Tibial nerve (tissue), 4 donors: ENCODE results near the gene MYCL. TPM values are rescaled to one million over a fixed set of nuclear protein-coding genes. Genes with fewer than 3 reads are reported as not detected.

ENCODE experiments used
- DNase-seq, 2 donors: peaks; one replicate each; pipeline ENCODE4 v3.0.0-alpha.2; 2019; ENCODE audit warnings: low spot score in 2 of 2
- H3K27ac ChIP-seq, 4 donors: fragments of 200-600 bp; sonication (generic) in 3 of 4; one replicate each; pipeline ENCODE4 v1.5.1; 2017 to 2019; ENCODE audit warnings: mild to moderate bottlenecking in 1 of 4
- H3K27me3 ChIP-seq, 2 donors: fragments of 200-600 bp; sonication (generic) in 1 of 2; one replicate each; pipeline versions ENCODE4 v1.5.1 to v1.6.0; 2017 to 2019
- H3K36me3 ChIP-seq, 3 donors: fragments of 200-600 bp; sonication (generic); one replicate each; pipeline ENCODE4 v1.5.1; 2018 to 2019
- H3K4me1 ChIP-seq, 4 donors: fragments of 200-600 bp; sonication (generic) in 3 of 4; one replicate each; pipeline ENCODE4 v1.5.1; 2017 to 2019
- H3K4me3 ChIP-seq, 4 donors: fragments of 200-600 bp; sonication (generic) in 3 of 4; one replicate each; pipeline ENCODE4 v1.5.1; 2017 to 2019; ENCODE audit warnings: mild to moderate bottlenecking in 1 of 4, moderate library complexity in 1 of 4
- H3K9me3 ChIP-seq, 4 donors: fragments of 200-600 bp; sonication (generic) in 3 of 4; one replicate each; pipeline ENCODE4 v1.5.1; 2017 to 2019
- EP300 ChIP-seq, 2 donors: sonication (generic); formaldehyde crosslinking; IDR thresholded peaks; one replicate each; pipeline ENCODE4 v1.6.1; 2017; ENCODE audit warnings: antibody characterized with exemption in 2 of 2, mild to moderate bottlenecking in 1 of 2
- POLR2A ChIP-seq, 2 donors: fragments of 450-650 bp; IDR thresholded peaks; one replicate each; pipeline ENCODE4 v1.6.1; 2017; ENCODE audit warnings: antibody characterized with exemption in 2 of 2, mild to moderate bottlenecking in 2 of 2, moderate library complexity in 2 of 2
- WGBS, 2 donors: methylation state at CpG; one replicate each; pipeline ENCODE4 v1.1.5; 2018; 5-methylcytosine and 5-hydroxymethylcytosine counted together
- total RNA-seq, 4 donors: library from RNA; depleted of rRNA; stranded (reverse); fragments of >200 nt; gene quantifications; one replicate each; pipeline ENCODE4 v1.1.0, GENCODE V29; 2016
- TF ChIP-seq, protein P1 (sequence below), 5 experiments: fragments of 200-600 bp in 3 of 5; fragments of 450-650 bp in 2 of 5; sonication (generic) in 3 of 5; IDR thresholded peaks; one replicate each; pipeline ENCODE4 v1.5.1; 2016 to 2019; ENCODE audit warnings: antibody characterized with exemption in 5 of 5, mild to moderate bottlenecking in 3 of 5, moderate library complexity in 2 of 5

The MYCL gene
- total RNA-seq, 4 donors from 2014 or later: 0.30 to 1.8 (median 0.86) TPM

DNA sequence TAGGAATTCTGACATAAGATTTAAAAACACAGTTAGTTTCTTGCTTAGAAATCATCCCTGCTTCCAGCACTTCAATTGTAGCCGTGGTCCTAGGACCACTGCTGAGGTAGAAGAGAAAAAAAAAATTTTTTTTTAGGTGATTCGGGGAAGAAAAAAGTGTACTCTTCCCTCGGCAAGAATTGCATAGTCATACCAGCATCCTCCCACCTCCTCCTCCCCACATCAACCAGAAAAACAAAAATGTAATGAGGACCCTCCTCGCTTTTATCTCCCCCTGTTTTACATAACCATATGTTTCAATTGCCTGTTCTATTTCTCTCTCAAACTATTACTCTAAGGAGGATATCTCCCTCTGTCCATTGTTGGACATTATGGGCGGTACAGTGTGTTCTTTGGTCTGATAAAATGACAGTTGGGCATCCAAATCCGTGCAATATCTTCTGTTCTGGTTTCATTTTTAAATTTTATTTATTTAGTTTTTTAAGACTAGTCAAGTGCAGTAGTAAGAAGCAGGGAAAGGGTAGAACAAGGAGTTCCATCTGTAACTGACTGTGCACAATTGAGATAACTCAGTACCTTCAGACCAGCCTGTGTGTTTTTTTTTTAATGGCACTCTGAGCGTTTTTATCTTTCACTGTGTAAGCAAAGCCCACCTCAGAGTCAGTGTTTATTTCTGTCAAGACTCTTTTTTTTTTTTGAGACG lies 42.8 kb upstream of the MYCL start:
- Histone ChIP-seq H3K36me3 (no peaks in the 10 kb centered on the region), H3K4me3 (no peak overlapping the region), H3K27ac (no peak overlapping the region), H3K27me3 (no peaks in the 10 kb centered on the region), H3K4me1 (peaks cover 0 to 5% (median 0%) of the 10 kb centered on the region in 4 donors), H3K9me3 (no peaks in the 10 kb centered on the region)
- DNase-seq: no peak
- WGBS, 2 donors: 61 to 65% methylated on average over 8 of the region's 8 CpGs
- TF ChIP-seq POLR2A (IDR thresholded peaks at IDR 0.05) (no peak), EP300 (IDR thresholded peaks at IDR 0.05) (no peak)
- TF ChIP-seq, protein P1, sequence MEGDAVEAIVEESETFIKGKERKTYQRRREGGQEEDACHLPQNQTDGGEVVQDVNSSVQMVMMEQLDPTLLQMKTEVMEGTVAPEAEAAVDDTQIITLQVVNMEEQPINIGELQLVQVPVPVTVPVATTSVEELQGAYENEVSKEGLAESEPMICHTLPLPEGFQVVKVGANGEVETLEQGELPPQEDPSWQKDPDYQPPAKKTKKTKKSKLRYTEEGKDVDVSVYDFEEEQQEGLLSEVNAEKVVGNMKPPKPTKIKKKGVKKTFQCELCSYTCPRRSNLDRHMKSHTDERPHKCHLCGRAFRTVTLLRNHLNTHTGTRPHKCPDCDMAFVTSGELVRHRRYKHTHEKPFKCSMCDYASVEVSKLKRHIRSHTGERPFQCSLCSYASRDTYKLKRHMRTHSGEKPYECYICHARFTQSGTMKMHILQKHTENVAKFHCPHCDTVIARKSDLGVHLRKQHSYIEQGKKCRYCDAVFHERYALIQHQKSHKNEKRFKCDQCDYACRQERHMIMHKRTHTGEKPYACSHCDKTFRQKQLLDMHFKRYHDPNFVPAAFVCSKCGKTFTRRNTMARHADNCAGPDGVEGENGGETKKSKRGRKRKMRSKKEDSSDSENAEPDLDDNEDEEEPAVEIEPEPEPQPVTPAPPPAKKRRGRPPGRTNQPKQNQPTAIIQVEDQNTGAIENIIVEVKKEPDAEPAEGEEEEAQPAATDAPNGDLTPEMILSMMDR (IDR thresholded peaks at IDR 0.05): no peak

GRCh38 chr1:39943471-39944290 lies 42.0 kb upstream of the MYCL start:
- no peak for DNase-seq
- Histone ChIP-seq H3K36me3 (no peaks in the 10 kb centered on the region), H3K4me1 (peaks cover 0 to 5% (median 0%) of the 10 kb centered on the region in 4 donors), H3K9me3 (no peaks in the 10 kb centered on the region), H3K27me3 (no peaks in the 10 kb centered on the region), H3K27ac (no peak overlapping the region), H3K4me3 (no peak overlapping the region)
- 84 to 91% methylated on average over 14 of the region's 14 CpGs for WGBS, 2 donors
- TF ChIP-seq, protein P1 (IDR thresholded peaks at IDR 0.05): no peak
- no peak for TF ChIP-seq POLR2A (IDR thresholded peaks at IDR 0.05)
- no peak for TF ChIP-seq EP300 (IDR thresholded peaks at IDR 0.05)

DNA sequence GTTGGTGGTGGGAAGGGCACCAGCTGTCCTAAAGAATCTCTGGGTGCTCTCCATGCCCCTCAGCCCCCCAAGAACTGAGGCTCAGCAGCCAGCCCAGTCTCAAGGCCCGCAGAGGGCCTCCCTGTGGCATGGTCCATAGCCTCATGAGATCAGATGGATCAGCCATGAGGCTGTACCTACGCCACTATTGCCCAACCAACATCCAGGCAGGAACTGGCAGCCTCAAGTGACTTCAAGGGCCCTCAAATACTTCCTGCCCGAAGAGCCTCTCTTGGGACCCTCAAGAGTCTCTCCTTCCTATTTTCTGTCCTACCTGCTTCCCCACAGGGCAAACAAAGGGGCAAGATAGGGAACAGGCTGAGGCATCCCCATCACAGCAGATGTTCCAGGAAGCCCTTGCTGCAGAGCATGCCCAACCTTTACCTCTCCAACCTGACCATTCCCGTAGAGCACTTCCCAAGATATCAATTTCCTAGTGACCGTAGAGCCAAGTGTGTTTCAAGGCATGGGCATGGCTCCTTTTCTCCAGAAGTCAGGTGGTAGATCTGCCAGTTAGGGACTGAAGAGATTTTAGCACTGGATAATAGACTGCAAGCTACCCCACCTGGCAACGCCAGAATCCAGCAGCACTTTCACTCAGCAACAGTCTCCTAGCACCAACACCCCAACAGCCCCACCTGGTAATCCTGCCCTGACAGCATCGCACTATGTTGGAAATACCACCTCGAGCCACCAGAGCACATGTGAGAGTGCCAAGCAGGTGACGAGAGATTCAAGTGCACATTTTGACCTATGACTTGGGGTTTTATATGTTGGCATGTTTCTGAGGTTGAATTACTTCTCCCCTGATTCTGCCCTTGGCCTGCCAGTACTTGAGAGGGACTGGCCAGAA lies 39.5 kb upstream of the MYCL start:
- TF ChIP-seq, protein P1 (IDR thresholded peaks at IDR 0.05): no peak
- TF ChIP-seq EP300 (IDR thresholded peaks at IDR 0.05) (no peak), POLR2A (IDR thresholded peaks at IDR 0.05) (no peak)
- no peaks in the 10 kb centered on the region for H3K27me3 ChIP-seq
- no peak overlapping the region for H3K4me3 ChIP-seq
- H3K36me3 ChIP-seq: no peaks in the 10 kb centered on the region
- no peaks in the 10 kb centered on the region for H3K9me3 ChIP-seq
- 84 to 88% methylated on average over 8 to 9 of the region's 9 CpGs for WGBS, 2 donors
- H3K4me1 ChIP-seq: peaks cover 0 to 5% (median 0%) of the 10 kb centered on the region in 4 donors
- no peak for DNase-seq
- H3K27ac ChIP-seq: no peak overlapping the region

DNA sequence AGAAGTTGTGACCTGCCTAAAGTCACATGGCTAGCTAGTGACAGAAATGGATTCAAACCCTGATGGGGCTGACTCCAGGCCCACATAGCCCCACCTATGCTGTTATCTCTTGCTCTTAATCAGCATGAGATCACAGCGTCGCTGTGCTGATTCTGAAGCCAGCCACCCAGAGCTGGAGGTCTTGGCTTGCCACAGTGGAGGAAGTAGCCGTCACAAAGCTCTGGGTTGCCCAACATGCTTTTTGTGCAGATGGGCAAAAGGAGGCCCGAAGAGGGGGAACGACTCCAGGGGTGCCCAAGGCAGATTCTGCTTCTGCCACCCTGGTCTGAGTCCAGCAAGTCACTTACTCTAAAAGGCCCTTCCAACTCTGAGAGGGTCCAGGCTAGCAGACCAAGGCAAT lies 38.5 kb upstream of the MYCL start:
- H3K9me3 ChIP-seq: no peaks in the 10 kb centered on the region
- no peaks in the 10 kb centered on the region for H3K27me3 ChIP-seq
- H3K4me3 ChIP-seq: no peak overlapping the region
- H3K36me3 ChIP-seq: no peaks in the 10 kb centered on the region
- TF ChIP-seq EP300 (IDR thresholded peaks at IDR 0.05): no peak
- no peak for TF ChIP-seq POLR2A (IDR thresholded peaks at IDR 0.05)
- TF ChIP-seq, protein P1 (IDR thresholded peaks at IDR 0.05): no peak
- WGBS, 2 donors: 56 to 74% methylated on average over 3 to 5 of the region's 5 CpGs
- no peak for DNase-seq
- H3K4me1 ChIP-seq: peaks cover 0 to 5% (median 0%) of the 10 kb centered on the region in 4 donors
- H3K27ac ChIP-seq: no peak overlapping the region
